Activated CD4-positive, alpha-beta T cell treated with anti-CD3 and anti-CD28 coated beads, Interleukin-2, amount 50 U/mL, for 16 hours (primary cell): ENCODE data around the gene TMEM185A.
"Not testable (repeated sequence)": the region's sequence is repeated elsewhere in the genome, so short reads cannot be mapped to it uniquely, and the experiment has no call there.

Experiments
- DNase-seq: peaks from one replicate; pipeline ENCODE4 v3.0.0-alpha.2; 2020

Gene TMEM185A

DNA sequence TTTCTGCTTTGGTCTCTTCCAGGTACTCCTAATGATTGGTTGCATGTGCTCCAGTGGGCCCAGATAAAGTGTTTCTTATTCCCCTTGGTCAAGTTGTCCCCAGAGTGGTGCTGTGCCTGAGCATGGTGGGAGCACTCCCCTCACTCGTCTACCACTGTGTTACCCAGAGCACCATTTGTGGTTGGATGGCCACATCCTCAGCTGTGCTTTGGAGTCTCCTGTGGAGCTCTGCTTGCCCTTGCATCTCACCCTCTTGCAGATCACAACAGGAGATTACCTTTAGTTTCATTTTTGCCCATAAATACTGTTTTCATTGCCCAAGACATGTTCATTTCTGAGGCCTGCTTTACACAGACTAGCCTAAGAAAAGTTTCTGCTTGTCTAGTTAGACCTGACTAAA lies 81.1 kb downstream of the TMEM185A start:
- DNase-seq: peak; percentile 10

DNA sequence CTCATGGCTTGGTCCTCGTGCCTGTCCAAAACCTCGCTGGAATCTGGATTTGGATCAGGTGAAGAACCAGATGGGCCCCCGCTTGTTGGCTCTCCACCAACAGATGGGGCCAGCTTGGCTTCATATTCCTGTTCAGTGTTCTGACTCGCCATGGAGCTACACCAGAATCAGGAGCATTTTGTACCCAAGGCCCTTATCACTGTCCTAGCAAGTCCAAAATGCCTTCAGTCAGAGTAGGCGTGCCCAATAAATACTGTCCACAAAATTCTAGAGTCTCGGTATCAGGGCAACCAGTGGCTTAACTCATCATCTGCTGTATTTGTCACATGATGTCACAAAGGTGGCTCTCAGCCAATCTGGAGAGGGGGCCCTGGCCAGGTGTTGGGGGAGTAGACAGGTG lies 81.9 kb downstream of the TMEM185A start, which contains the start of gene HSFX3:
TSS of gene HSFX3 (minus strand) at position 224 of the 400 bp plus-strand sequence. CDS start at position 152, 72 bp downstream.
- DNase-seq: not testable (repeated sequence)

DNA sequence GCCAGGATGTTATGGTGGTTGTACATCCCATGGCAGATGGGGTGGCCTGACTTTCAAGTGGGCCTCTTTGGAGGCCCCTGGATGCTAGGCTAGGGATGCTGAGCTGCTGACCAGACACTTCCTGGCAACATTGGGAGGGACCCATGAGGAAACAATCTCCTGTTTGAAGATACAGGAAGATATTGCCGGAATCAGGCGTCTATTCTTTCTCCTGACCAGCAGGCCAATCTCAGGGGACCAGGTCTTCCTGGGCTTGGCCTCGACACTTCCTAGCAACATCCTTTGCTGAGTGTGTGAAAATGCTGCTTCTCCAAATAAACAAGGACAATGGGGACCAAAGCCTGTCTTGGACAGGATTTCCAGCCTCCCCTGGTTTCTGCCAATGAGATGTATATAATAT lies 83.8 kb downstream of the TMEM185A start:
- not testable (repeated sequence) for DNase-seq

DNA sequence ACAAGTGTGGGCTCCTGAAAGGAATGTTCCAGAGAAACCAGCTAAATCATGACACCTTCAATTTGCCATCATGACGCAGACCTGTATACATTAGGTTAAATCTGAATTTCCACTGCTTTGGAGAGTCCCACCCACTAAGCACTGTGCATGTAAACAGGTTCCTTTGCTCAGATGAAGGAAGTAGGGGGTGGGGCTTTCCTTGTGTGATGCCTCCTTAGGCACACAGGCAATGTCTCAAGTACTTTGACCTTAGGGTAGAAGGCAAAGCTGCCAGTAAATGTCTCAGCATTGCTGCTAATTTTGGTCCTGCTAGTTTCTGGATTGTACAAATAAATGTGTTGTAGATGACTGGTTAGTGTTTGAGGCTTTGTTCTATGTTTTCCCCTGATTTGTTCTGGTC lies 84.6 kb downstream of the TMEM185A start:
- DNase-seq: not testable (repeated sequence)
